GM18520 (cell line): ENCODE measurements around the gene ZC3H18.

Experiments used
- ATAC-seq: cut with Tn5 transposase; IDR thresholded peaks from one replicate; pipeline ENCODE4 v1.9.1; 2021; ENCODE audit not compliant: unreplicated experiment

The ZC3H18 gene

DNA sequence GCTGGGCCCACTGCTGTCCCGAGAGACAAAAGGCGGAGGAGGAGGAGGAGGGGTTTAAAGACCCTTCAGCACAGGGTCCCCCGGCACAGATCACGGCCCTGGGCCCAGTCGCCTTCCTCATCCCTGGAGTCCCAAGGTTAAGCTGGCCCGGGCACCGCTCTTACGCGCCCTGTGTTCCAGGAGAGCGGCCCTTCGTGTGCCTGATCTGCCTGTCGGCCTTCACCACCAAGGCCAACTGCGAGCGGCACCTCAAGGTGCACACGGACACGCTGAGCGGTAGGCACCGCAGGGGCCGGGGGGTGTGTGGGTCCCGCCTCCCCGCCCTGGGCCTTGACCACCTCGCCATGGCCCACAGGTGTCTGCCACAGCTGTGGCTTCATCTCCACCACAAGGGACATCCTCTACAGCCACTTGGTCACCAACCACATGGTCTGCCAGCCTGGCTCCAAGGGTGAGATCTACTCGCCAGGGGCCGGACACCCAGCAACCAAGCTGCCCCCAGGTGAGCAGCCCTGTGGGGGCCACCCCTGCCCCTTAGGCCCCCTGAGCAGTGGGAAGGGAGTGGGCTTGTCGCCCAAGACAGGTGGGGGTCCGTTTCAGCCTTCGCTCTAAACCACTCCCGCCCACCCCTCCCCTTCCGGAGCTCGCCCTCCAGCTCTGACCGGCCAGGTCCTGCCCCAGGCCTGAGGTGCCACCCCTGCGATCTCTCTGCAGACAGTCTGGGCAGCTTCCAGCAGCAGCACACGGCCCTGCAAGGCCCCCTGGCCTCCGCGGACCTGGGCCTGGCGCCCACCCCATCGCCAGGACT is 37.6 kb upstream of the ZC3H18 start:
- ATAC-seq: no peak

DNA sequence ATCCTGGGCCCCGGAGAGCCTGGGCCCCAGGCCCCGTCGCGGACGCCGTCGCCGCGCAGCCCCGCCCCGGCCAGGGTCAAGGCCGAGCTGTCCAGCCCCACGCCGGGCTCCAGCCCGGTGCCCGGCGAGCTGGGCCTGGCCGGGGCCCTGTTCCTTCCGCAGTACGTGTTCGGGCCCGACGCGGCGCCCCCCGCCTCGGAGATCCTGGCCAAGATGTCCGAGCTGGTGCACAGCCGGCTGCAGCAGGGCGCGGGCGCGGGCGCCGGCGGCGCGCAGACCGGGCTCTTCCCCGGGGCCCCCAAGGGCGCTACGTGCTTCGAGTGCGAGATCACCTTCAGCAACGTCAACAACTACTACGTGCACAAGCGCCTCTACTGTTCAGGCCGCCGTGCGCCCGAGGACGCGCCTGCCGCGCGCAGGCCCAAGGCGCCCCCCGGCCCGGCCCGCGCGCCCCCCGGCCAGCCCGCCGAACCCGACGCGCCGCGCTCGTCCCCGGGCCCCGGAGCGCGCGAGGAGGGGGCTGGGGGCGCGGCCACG is 36.8 kb upstream of the ZC3H18 start:
- no peak for ATAC-seq

DNA sequence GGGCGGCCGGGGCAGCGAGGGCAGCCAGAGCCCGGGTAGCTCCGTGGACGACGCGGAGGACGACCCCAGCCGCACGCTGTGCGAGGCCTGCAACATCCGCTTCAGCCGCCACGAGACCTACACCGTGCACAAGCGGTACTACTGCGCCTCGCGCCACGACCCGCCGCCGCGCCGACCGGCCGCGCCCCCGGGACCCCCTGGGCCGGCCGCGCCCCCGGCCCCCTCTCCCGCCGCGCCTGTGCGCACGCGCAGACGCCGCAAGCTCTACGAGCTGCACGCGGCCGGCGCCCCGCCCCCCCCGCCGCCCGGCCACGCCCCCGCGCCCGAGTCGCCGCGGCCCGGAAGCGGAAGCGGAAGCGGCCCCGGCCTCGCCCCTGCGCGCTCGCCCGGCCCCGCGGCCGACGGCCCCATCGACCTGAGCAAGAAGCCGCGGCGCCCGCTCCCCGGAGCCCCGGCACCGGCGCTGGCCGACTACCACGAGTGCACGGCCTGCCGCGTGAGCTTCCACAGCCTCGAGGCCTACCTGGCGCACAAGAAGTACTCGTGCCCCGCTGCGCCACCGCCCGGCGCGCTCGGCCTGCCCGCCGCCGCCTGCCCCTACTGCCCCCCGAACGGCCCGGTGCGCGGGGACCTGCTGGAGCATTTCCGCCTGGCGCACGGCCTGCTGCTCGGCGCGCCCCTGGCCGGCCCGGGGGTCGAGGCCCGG is 36.1 kb upstream of the ZC3H18 start:
- no peak for ATAC-seq

DNA sequence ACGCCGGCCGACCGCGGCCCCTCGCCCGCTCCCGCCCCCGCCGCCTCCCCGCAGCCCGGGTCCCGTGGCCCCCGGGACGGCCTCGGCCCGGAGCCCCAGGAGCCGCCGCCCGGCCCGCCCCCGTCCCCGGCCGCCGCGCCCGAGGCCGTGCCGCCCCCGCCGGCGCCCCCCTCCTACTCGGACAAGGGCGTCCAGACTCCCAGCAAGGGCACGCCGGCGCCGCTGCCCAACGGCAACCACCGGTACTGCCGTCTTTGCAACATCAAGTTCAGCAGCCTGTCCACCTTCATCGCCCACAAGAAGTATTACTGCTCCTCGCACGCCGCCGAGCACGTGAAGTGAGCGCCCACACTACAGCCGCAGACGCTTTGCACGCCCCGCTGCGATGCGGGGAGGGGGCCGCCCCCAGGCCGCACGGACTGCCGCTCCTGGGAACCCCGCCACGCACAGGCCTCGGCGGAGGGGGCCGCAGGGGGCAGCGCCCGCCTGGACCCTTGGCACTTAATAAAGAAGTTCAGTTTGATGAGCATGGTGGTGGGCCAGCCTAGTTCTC is 35.5 kb upstream of the ZC3H18 start:
- no peak for ATAC-seq

DNA sequence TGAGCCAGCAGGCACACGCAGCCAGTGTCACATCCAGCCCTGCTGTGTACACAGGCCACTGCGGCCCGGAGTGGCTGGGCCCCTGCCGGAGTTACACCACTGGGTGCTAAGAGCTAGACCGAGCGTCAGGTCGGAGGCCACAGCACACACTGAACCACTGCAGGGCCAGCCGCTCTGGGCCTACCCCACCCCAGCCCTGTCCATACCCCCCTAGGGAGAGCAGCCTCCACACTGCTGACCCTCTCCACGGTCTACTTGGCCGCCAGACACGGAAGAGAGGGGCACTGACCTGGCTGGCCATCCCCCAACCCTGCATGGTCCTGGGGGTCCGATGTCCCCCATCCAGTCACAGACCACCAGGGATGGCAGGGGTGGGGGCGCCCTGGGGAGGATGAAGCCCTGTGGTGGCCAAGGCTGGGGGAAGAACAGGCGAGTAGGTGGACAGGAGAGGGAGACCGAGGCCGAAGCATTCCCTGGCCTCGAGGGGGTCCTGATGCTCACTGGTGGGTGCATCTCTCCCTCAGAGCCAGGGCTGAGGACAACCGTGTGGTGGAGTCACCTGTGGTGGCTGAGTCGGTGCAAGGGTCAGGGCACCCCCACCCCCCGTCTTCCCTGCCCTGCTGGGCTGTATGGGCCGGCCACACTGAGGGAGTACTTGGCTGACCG is 34.9 kb upstream of the ZC3H18 start:
- no peak for ATAC-seq

DNA sequence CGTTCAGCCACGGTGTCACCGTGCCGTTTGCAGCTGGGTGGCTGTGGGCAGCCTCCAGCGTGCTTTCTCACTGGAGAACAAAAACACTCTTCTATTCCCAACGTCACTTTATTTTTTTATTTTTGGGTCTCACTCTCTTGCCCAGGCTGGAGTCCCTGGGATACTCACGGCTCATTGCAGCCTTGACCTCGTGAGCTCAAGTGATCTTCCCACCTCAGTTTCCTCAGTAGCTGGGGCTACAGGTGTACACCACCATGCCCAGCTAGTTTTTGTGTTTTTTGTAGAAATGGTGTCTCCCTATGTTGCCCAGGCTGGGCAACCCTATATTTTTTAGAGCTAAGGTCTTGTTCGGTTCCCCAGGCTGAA is 34.4 kb upstream of the ZC3H18 start:
- no peak for ATAC-seq

DNA sequence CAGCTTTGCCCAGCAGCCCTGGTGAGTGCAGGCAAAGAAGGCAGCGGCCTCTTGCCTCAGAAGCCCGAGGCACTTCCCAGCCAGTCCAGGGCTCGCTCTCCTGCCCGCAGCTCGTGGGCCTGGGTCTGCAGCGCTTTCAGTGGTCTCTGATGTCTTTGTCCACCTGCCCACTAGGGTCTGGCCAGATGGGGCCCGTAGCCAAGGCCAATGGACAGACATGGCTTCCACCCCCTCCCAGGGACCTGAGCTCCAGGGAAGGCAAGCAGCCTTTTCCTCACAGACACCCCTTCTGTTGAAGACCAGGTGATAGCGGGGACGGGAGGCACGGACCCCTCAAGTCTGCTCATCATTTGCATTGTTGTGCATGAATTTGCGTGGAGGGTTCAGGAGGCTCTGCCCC is 33.7 kb upstream of the ZC3H18 start:
- ATAC-seq: no peak

DNA sequence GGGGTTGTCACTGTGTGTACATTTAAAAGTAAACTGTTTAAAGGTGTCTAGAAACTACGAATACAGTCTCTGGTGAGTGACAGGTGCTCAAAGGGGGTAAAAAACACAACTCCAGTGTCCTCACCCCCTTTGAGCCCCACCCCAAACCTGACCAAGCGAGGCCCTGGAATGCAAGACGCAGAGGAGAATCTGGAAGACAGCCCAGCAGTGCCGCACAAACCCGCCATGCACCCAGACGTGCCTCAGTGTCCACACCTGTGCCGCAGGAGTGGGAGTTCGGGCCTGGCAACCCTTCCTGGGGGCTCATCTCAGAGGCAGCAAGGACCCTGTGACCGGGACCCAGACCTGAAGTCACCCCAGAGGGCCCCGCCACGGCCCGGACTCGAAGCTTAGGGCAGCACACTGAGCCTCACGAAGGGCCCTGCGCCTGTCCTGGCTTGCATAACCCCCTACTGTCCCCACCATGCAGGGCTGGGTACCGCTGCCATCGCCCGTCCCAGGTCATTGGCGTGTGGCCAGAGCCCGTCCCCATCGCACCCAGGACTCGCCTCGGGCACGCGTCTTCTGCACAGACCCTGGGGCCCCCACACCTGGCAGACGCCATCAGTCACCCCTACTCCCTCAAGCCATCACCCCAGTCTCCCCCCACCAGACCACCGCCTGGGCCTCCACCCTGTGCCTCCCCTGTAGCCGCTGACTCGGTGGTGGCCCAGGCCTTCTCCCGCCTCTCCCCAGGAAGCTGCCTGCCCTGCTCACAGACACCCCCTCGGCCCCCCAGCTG is 33.0 kb upstream of the ZC3H18 start:
- ATAC-seq: no peak

DNA sequence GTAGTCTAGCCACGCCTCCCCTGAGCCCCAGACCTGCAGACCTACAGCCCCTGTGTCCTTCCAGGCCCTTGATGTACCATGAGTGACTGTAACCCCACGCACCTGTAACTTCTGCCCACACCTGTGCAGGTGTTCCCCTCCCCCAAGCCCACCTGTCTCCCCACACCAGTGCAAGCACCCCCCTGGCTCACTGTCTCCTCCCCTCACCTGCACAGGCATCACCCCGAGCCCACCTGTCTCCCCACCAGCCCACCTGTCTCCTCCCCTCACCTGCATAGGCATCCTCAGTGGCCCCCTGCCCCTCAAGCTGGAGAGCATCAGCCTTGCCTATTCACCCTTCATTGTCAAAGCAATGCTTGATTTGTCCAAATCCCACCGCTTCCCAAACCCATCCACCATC is 32.3 kb upstream of the ZC3H18 start:
- no peak for ATAC-seq

DNA sequence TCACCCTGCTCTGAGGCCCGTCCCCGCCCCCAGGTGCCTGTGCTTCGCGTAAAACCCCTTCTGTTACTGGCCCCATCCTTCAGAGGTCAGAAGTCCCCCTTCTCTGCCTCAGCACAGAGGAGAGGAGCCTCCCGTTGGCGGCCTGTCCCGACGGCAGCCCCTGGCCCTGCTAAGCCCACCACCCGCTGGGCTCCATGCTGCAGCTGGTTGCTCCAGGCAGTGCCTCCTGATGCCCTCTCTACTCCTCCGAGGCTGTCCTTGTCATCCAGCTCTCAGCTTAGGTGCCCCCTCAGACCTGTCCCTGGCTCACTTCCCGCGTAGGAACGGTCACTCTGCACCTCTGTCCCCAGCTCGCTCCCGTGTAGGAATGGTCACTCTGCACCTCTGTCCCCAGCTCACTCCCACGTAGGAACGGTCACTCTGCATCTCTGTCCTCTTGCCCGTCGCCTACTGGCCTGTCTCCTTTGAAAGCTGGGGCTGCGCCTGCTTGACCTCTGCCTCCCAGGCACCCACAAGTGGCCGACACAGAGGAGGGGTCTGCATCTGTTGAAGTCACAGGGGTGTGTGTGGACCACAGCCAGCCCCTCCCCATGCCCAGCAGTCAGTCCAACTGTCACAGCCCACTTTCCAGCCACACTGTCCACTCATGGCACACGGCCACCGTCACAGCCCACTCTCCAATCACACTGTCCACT is 31.7 kb upstream of the ZC3H18 start:
- ATAC-seq: no peak

DNA sequence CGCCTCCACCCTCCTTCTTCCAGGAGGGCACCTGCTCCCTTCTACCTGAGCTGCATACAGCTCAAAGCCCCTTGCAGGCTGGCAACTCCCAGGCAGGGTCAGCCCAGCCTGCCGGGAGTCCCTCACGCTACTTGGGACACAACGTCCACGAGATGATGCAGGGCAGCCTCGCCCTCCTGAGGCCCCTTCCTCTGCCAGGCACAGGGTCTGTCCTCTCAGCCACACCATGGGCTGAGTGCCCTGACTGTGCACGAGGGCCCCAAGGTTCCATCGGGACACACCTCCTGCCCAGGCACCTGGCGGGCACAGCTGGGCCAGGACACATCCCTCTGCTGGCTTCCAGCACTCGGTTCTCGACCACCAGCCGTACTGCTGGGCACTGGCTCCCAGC is 30.9 kb upstream of the ZC3H18 start:
- no peak for ATAC-seq

DNA sequence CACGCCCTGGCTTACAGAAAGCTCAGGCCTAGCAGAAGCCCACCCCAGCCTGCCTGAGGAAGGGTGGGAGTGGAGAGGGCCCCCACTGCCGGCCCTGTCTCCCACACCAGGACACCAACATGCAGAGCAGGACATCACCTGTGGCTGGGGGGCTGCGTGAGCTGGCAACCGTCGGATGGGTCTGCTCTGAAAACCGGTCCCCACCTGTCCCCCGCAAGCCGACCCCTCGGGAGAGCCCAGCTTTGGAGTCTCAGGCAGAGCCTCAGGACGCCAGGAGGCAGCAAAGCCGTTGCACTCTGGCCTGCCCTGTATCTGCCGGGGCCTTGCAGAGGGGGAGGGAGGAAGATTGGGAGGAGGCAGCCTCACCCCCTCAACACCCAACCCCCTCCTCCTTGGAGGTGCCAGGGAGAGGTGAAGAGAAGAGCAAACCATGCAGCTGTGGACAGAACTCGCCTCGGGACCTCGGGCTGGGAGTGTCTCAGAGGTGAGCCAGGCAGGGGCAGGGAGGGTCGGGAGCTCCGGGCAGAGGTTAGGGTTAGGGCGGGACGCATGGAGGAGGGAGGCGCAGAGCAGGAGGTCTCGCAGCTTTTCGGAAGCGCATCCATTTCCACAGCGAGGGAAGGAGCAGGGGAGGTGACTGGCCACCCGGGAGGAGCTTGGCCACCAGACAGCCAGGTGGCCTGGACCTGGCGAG is 30.4 kb upstream of the ZC3H18 start:
- ATAC-seq: no peak

DNA sequence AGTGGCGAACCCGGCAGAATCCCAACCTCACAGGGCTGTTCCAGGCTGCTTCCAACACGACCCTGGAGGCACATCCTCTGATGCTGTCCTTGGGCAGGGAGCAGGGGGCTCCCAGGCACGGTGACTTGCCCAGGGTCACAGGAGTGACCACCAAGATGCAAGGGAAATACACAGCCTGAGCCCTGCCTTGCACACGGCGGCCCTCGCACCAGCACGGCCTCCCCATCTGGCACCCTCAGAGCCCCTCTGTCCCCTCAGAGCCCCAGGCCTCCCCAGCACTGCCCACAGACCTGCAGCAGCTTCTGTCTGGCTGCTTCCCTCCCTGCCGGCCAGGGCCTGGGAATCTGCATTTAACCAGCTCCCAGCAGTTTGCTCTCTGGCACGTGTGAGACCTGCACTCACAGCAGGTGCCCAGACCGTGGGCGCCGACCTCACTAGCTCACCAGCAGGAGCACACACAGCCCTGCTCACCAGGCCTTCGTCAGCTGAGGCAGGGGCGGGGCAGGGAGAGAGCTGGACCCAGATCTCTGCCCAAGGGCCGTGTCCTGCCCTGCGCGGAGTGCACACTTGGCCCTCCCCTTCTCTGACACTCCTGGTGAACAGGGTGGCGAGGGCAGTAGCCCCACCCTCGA is 29.7 kb upstream of the ZC3H18 start:
- ATAC-seq: no peak

DNA sequence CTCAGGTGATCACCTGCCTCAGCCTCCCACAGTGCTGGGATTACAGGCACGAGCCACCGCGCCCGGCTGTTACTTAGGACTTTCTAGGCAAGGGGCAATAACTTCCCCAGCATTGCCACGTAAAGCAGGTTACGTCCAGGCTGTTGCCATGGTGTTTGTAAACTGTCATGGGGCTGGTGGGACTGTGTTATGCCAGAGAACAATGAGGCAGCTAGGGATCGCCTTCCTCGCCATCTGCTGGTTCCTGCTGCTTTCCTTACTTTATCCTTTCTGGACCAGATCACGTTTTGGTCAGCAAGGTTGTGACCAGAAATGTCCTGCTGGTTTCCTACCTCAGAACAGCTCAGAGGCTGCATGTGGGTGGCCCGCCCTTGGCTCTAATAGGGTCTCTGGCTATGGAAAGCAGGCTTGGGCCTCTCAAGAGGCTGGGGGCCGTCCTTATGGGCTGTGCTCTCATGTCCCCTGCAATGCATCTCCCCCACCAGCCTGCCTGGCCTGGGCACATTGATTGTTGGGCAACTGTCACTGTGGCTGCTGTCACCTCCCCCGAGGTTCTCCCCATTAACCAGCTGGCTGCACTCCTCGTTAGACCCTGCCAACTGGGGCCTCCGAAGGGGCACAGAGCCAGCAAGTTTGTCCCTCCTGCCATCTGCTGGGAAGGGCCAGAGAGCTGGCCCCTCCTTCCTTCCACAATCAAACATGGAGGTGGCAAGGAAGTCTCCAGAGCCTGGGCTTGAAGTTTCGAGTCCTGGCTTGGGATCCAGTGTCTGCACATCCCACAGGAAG is 28.2 kb upstream of the ZC3H18 start:
- no peak for ATAC-seq

DNA sequence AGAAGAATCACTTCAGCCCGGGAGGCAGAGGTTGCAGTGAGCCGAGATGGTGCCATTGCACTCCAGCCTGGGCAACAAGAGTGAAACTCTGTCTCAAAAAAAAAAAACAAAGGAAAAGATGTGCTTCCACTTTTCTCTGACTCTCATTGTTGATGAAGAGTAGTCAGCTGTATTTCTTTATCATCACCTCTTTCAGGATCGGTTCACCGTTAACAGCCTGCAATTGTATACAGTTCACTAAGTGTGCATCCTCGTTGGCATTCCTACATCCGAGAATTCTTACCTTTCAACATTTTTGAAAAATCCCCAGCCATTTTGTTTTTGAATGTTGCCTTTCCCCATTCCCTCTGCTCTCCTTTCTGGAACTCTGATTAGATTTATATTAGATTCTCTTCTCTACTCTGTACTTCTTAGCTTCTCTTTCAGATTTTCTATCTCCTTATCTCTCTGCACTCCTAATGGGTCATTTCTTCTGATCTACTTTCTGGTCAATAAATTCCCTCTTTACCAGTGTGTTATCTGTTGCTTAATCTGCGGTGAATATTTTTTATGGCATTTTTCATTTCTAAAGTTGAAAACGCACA is 26.9 kb upstream of the ZC3H18 start:
- ATAC-seq: no peak

DNA sequence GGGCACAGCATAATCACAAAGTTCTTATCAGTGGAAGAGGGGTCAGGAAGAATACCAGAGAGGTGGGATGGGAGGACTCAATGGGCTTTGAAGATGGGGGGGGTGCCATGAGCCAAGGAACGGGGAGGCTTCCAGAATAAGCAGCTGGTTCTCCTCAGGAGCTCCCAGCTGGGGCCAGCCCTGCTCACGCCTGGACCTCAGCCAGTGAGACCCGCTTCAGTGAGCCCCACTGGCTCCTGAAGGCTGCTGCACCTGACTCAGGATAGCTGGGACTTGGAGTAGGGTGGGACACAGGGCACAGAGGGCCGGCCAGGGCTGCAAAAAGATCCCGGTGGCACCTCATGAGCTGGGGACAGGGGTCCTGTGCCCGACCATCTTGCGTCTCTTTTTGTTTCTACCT is 24.4 kb upstream of the ZC3H18 start:
- ATAC-seq: no peak

DNA sequence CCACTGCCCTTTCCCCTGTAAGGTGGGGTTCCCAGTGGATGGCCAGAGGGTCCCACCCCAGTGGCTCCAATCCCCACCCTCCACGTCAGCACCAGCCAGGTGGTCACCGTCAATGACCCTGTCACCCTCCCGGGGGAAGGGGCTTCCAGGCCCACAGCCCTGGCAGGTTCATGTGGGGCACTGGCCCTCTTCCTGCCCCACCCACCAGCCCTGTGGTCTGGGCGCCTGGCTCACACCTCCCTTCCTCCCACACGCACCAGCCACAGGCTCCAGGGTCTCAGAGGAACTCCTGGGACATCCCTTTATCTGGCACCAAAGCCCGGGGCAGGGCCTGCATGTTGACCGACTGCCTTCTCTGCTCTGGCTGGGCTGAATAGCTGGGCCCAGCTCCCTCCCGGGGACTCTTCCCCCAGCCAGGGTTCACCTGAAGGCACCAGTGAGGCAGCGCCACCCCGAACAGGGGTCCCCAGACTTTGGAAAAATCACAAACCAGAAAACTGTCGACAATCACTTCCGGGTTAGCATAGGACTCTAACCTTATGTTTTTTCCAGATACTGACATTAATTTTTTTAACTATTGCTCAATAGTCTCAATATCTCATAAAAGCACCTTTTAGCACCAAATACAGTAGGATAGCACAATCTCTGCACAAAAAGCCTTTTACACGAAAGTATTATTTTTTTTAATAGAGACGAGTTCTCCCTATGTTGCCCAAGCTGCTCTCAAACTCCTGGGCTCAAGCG is 21.9 kb upstream of the ZC3H18 start:
- no peak for ATAC-seq
